A549 (cell line): Measurements from ENCODE around the gene DSCAML1. TPM values are rescaled to one million over a fixed set of nuclear protein-coding genes. Genes with fewer than 3 reads are reported as not detected.

Experiments used
- ATAC-seq, 2 experiments: fragments of 200-7000 bp in 1 of 2; fragments of >200 bp in 1 of 2; cut with Nextera tagmentation in 1 of 2; cut with Tn5 transposase in 1 of 2; 3 replicates each; pipeline versions ENCODE4 v1.8.0 to v1.9.1; 2018 to 2020; ENCODE audit warnings: mild to moderate bottlenecking in 1 of 2, moderate library complexity in 1 of 2
- CTCF ChIA-PET: fragments of 300-600 bp; sonication (Branson Sonifier 250); formaldehyde crosslinking; extraction: SDS; loops from one replicate; lab custom pipeline; 2021; ENCODE audit warnings: antibody characterized with exemption, inconsistent platforms; lab: Yijun Ruan, JAX
- POLR2A ChIA-PET: fragments of 350-600 bp; formaldehyde crosslinking; extraction: SDS; loops from one replicate; lab custom pipeline; 2021; ENCODE audit warnings: antibody characterized with exemption, inconsistent platforms; lab: Yijun Ruan, JAX
- DNase-seq, 2 experiments: peaks; one replicate each; pipeline versions ENCODE4 v3.0.0 to v3.0.0-alpha.2; 2011 to 2016; ENCODE audit warnings: low read depth in 1 of 2, low spot score in 1 of 2
- FAIRE-seq: peaks from 2 replicates; lab custom pipeline; 2011; peaks lifted over from hg19 to GRCh38; lab: Jason Lieb, UNC
- H3K27ac ChIP-seq, 2 experiments: fragments of >200 bp; sonication (Bioruptor Twin); formaldehyde crosslinking; 3 replicates each; pipeline ENCODE4 v1.5.1; 2016 to 2017
- H3K4me1 ChIP-seq: fragments of >200 bp; sonication (Bioruptor Twin); formaldehyde crosslinking; 3 replicates; pipeline ENCODE4 v1.6.1; 2016
- H3K4me2 ChIP-seq: fragments of >200 bp; sonication (Bioruptor Twin); formaldehyde crosslinking; 3 replicates; pipeline ENCODE4 v1.6.1; 2016
- H3K4me3 ChIP-seq: fragments of >200 bp; sonication (Bioruptor Twin); formaldehyde crosslinking; 3 replicates; pipeline ENCODE4 v1.5.1; 2016
- H3K9me3 ChIP-seq: fragments of >200 bp; sonication (Bioruptor Twin); formaldehyde crosslinking; 3 replicates; pipeline ENCODE4 v1.6.1; 2016
- ATOH8 ChIP-seq: fragments of 250-450 bp; sonication (Bioruptor Pico); IDR thresholded peaks from 2 replicates; pipeline ENCODE4 v1.5.0; 2020; ENCODE audit warnings: low read depth, mild to moderate bottlenecking, moderate library complexity
- CHD2 ChIP-seq: fragments of 150-350 bp; IDR thresholded peaks from 2 replicates; pipeline ENCODE4 v1.6.1; 2014; ENCODE audit warnings: low read length; ENCODE audit not compliant: partially characterized antibody
- CHD4 ChIP-seq: fragments of 200-600 bp; sonication (generic); IDR thresholded peaks from 2 replicates; pipeline ENCODE4 v1.6.1; 2016; ENCODE audit warnings: antibody characterized with exemption, mild to moderate bottlenecking, borderline replicate concordance
- EP300 ChIP-seq, 2 experiments: fragments of >200 bp; sonication (Bioruptor Twin); formaldehyde crosslinking; IDR thresholded peaks; 2 replicates in 1 of 2; 3 replicates in 1 of 2; pipeline ENCODE4 v1.6.1; 2016 to 2017
- FOXS1 ChIP-seq: fragments of 250-450 bp; sonication (Bioruptor Pico); IDR thresholded peaks from 2 replicates; pipeline ENCODE4 v1.5.0; 2020; ENCODE audit warnings: mild to moderate bottlenecking, moderate library complexity
- GATA3 ChIP-seq: IDR thresholded peaks from 2 replicates; pipeline ENCODE4 v1.6.1; 2012; ENCODE audit warnings: borderline replicate concordance
- HDAC2 ChIP-seq: fragments of 200-600 bp; sonication (generic); IDR thresholded peaks from 2 replicates; pipeline ENCODE4 v1.6.1; 2016
- HES2 ChIP-seq: fragments of >200 bp; sonication (Bioruptor Twin); formaldehyde crosslinking; IDR thresholded peaks from 2 replicates; pipeline ENCODE4 v1.6.1; 2016
- HEYL ChIP-seq: fragments of 250-450 bp; sonication (Bioruptor Pico); IDR thresholded peaks from 2 replicates; pipeline ENCODE4 v1.8.0; 2021; ENCODE audit warnings: mild to moderate bottlenecking, moderate library complexity
- HOXA7 ChIP-seq: fragments of 250-450 bp; sonication (Bioruptor Pico); IDR thresholded peaks from 2 replicates; pipeline ENCODE4 v1.5.0; 2020; ENCODE audit warnings: mild to moderate bottlenecking, moderate library complexity
- HOXB13 ChIP-seq: fragments of 250-450 bp; sonication (Bioruptor Pico); IDR thresholded peaks from 2 replicates; pipeline ENCODE4 v1.5.0; 2020; ENCODE audit warnings: low read depth, mild to moderate bottlenecking, moderate library complexity
- JUNB ChIP-seq: fragments of >200 bp; sonication (Bioruptor Twin); formaldehyde crosslinking; IDR thresholded peaks from 2 replicates; pipeline ENCODE4 v1.6.1; 2016
- KDM5A ChIP-seq: fragments of 200-600 bp; sonication (generic); IDR thresholded peaks from 2 replicates; pipeline ENCODE4 v1.6.1; 2016; ENCODE audit warnings: antibody characterized with exemption, mild to moderate bottlenecking
- NFE2L2 ChIP-seq: fragments of 150-350 bp; conservative IDR thresholded peaks from 2 replicates; pipeline ENCODE4 v1.6.1; 2014; ENCODE audit warnings: low read length
- NPAS2 ChIP-seq: fragments of 250-450 bp; sonication (Bioruptor Pico); IDR thresholded peaks from 2 replicates; pipeline ENCODE4 v1.8.0; 2022; ENCODE audit warnings: mild to moderate bottlenecking, moderate library complexity, borderline replicate concordance
- POLR2A ChIP-seq: IDR thresholded peaks from 2 replicates; pipeline ENCODE4 v1.6.1; 2012; ENCODE audit warnings: mild to moderate bottlenecking, low read length
- POLR2AphosphoS2 ChIP-seq: conservative IDR thresholded peaks from 2 replicates; pipeline ENCODE4 v1.6.1; 2012; ENCODE audit warnings: low read length, improper control_type of control experiment, inconsistent platforms
- RCOR1 ChIP-seq: fragments of 150-350 bp; IDR thresholded peaks from 2 replicates; pipeline ENCODE4 v1.6.1; 2014; ENCODE audit warnings: antibody characterized with exemption, low read length, low read depth
- RNF2 ChIP-seq: fragments of 200-600 bp; sonication (generic); IDR thresholded peaks from 2 replicates; pipeline ENCODE4 v1.6.1; 2016; ENCODE audit warnings: low read depth, mild to moderate bottlenecking, antibody characterized with exemption, moderate library complexity, borderline replicate concordance
- ZC3H11A ChIP-seq: fragments of 450-650 bp; IDR thresholded peaks from 2 replicates; pipeline ENCODE4 v1.6.1; 2014; ENCODE audit warnings: antibody characterized with exemption, mild to moderate bottlenecking
- ZNF302 ChIP-seq: fragments of 250-450 bp; sonication (Bioruptor Pico); IDR thresholded peaks from 2 replicates; pipeline ENCODE4 v1.9.0; 2021; ENCODE audit warnings: inconsistent platforms, mild to moderate bottlenecking, moderate library complexity
- ZSCAN20 ChIP-seq: fragments of 250-450 bp; sonication (Bioruptor Pico); IDR thresholded peaks from 2 replicates; pipeline ENCODE4 v1.8.0; 2022; ENCODE audit warnings: mild to moderate bottlenecking, moderate library complexity
- WGBS: methylation state at CpG from one replicate; pipeline ENCODE4 v1.1.6; 2017; ENCODE audit errors: missing lambda C conversion rate; 5-methylcytosine and 5-hydroxymethylcytosine counted together
- polyA plus RNA-seq, 4 experiments: library from polyadenylated mRNA; depleted of rRNA in 3 of 4; stranded (reverse); fragments of >200 nt; fragmentation: RNase III in 1 of 4; extraction: RNeasy Plus Mini Kit Qiagen cat#74134 plus additional on column Dnase treatment in 1 of 4; gene quantifications; 2 replicates in 3 of 4; 3 replicates in 1 of 4; pipeline ENCODE4 v1.2.3, GENCODE V29; 2011 to 2017

DSCAML1 gene
- polyA plus RNA-seq, 2 of the 4 experiments (the other 2 are of a cell fraction), result 0.12 to 0.31 TPM

- ATAC-seq, result no peak
- H3K9me3 ChIP-seq, result no peaks in the 10 kb centered on the region
- no peak overlapping the region for H3K4me3 ChIP-seq
- TF ChIP-seq CHD4, result no peak
- no peak for TF ChIP-seq ZSCAN20 (CRISPR knock-in tag)
- TF ChIP-seq HOXB13 (CRISPR knock-in tag), result no peak
- no peak for TF ChIP-seq POLR2AphosphoS2
- no peak for TF ChIP-seq ZC3H11A
- no peak for TF ChIP-seq ZNF302 (CRISPR knock-in tag)
- TF ChIP-seq ATOH8 (CRISPR knock-in tag), result no peak
- no peak for TF ChIP-seq HEYL (CRISPR knock-in tag)
- TF ChIP-seq, all 56 proteins: peak for 0
- ChIA-PET CTCF (interaction anchor here (1.4 kb wide), 1 partner anchor 10 kb away, joined by 3 read pairs; no protein-coding TSS in a partner anchor), POLR2A (no interaction called here)
- Histone ChIP-seq H3K27ac (no peak overlapping the region), H3K4me1 (no peaks in the 10 kb centered on the region), H3K4me2 (no peak overlapping the region)
- 79% methylated on average over 16 of the region's 26 CpGs for WGBS
- FAIRE-seq (no peak), DNase-seq (no peak)
Measured at GRCh38 chr11:117644403-117645155, 152.4 kb downstream of the DSCAML1 start.

GRCh38 chr11:117643606-117644300, 153.3 kb downstream of the DSCAML1 start:
- DNase-seq (no peak), ATAC-seq (no peak)
- TF ChIP-seq HDAC2 (no peak), RNF2 (no peak), KDM5A (no peak), ZC3H11A (no peak), POLR2AphosphoS2 (no peak)

GRCh38 chr11:117642835-117643234, 154.2 kb downstream of the DSCAML1 start:
- CTCF ChIA-PET, result interaction anchor here (1.4 kb wide), 1 partner anchor 8 kb away, joined by 3 read pairs; no protein-coding TSS in a partner anchor

More at GRCh38 chr11:117643606-117644300, 153.3 kb downstream of the DSCAML1 start:
- ChIA-PET POLR2A (no interaction called here), CTCF (interaction anchor here (1.4 kb wide), 1 partner anchor 9 kb away, joined by 3 read pairs; no protein-coding TSS in a partner anchor)
- no peaks in the 10 kb centered on the region for H3K9me3 ChIP-seq
- FAIRE-seq, result no peak
- H3K4me2 ChIP-seq, result no peak overlapping the region
- H3K4me3 ChIP-seq, result no peak overlapping the region
- WGBS, result 89% methylated on average over 16 of the region's 20 CpGs
- no peak overlapping the region for H3K27ac ChIP-seq
- no peaks in the 10 kb centered on the region for H3K4me1 ChIP-seq

GRCh38 chr11:117642396-117642795, 154.6 kb downstream of the DSCAML1 start:
- Histone ChIP-seq H3K4me1 (no peaks in the 10 kb centered on the region), H3K4me2 (no peak overlapping the region)
- WGBS, result 81% methylated on average over 3 of the region's 4 CpGs
- FAIRE-seq, result no peak
- TF ChIP-seq ATOH8 (CRISPR knock-in tag) (no peak), NPAS2 (CRISPR knock-in tag) (no peak), CHD2 (no peak), EP300 (IDR thresholded peaks at IDR 0.05) (no peak), HES2 (no peak), RCOR1 (no peak), POLR2A (no peak), NFE2L2 (no peak), GATA3 (no peak), HOXA7 (CRISPR knock-in tag) (no peak), JUNB (no peak)
- TF ChIP-seq, all 56 proteins: peak for 0
- DNase-seq (no peak), ATAC-seq (no peak)
- Histone ChIP-seq H3K27ac (no peak overlapping the region), H3K4me3 (no peak overlapping the region), H3K9me3 (no peaks in the 10 kb centered on the region)
- POLR2A ChIA-PET, result no interaction called here
- CTCF ChIA-PET, result no interaction called here

More at GRCh38 chr11:117642835-117643234, 154.2 kb downstream of the DSCAML1 start:
- Histone ChIP-seq H3K27ac (no peak overlapping the region), H3K9me3 (no peaks in the 10 kb centered on the region), H3K4me3 (no peak overlapping the region), H3K4me2 (no peak overlapping the region), H3K4me1 (no peaks in the 10 kb centered on the region)
- DNase-seq (no peak), FAIRE-seq (no peak), ATAC-seq (no peak)
- TF ChIP-seq FOXS1 (CRISPR knock-in tag), result no peak
- no peak for TF ChIP-seq JUNB
- 63% methylated on average over 3 of the region's 3 CpGs for WGBS
- POLR2A ChIA-PET, result no interaction called here
